GM18502 (cell line): ENCODE data around the gene PDCD6IP.
A peak's percentile ranks its signal among the peaks of the same experiment; 100 is the strongest.
"Not testable (repeated sequence)": the region's sequence is repeated elsewhere in the genome, so short reads cannot be mapped to it uniquely, and the experiment has no call there.

ENCODE experiments used
- ATAC-seq: cut with Tn5 transposase; IDR thresholded peaks from one replicate; pipeline ENCODE4 v1.9.1; 2021; ENCODE audit warnings: mild to moderate bottlenecking; ENCODE audit not compliant: unreplicated experiment, poor library complexity

Gene PDCD6IP

GRCh38 chr3:33791477-33792166 lies 6.8 kb upstream of the PDCD6IP start:
- no peak for ATAC-seq

GRCh38 chr3:33792167-33792892 lies 6.1 kb upstream of the PDCD6IP start:
- ATAC-seq: no peak

- ATAC-seq: no peak
Observed at GRCh38 chr3:33795131-33795530, 3.3 kb upstream of the PDCD6IP start.

GRCh38 chr3:33795856-33796536 lies 2.4 kb upstream of the PDCD6IP start:
- no peak for ATAC-seq

- ATAC-seq: peak; percentile 62
Observed at GRCh38 chr3:33798113-33798417, 365 bp upstream of the PDCD6IP start.

- ATAC-seq: no peak
Observed at GRCh38 chr3:33799202-33799551, 747 bp downstream of the PDCD6IP start.

GRCh38 chr3:33803252-33803651 lies 4.8 kb downstream of the PDCD6IP start:
- no peak for ATAC-seq

- ATAC-seq: no peak
Observed at GRCh38 chr3:33803894-33804526, 5.6 kb downstream of the PDCD6IP start.

- ATAC-seq: no peak
Observed at GRCh38 chr3:33807191-33807590, 8.8 kb downstream of the PDCD6IP start.

- no peak for ATAC-seq
Observed at GRCh38 chr3:33808559-33808958, 10.1 kb downstream of the PDCD6IP start.

- ATAC-seq: no peak
Observed at GRCh38 chr3:33810545-33810944, 12.1 kb downstream of the PDCD6IP start.

GRCh38 chr3:33821989-33822388 lies 23.6 kb downstream of the PDCD6IP start:
- ATAC-seq: no peak

GRCh38 chr3:33823821-33824220 lies 25.4 kb downstream of the PDCD6IP start:
- ATAC-seq: no peak

- ATAC-seq: no peak
Observed at GRCh38 chr3:33825111-33825510, 26.7 kb downstream of the PDCD6IP start.

GRCh38 chr3:33826206-33826605 lies 27.8 kb downstream of the PDCD6IP start:
- no peak for ATAC-seq

- no peak for ATAC-seq
Observed at GRCh38 chr3:33826688-33827087, 28.3 kb downstream of the PDCD6IP start.

GRCh38 chr3:33829720-33830119 lies 31.3 kb downstream of the PDCD6IP start:
- no peak for ATAC-seq

- ATAC-seq: no peak
Observed at GRCh38 chr3:33831053-33831452, 32.6 kb downstream of the PDCD6IP start.

- peak; percentile 47 for ATAC-seq
Observed at GRCh38 chr3:33833408-33834095, 35.1 kb downstream of the PDCD6IP start.

GRCh38 chr3:33834096-33834453 lies 35.6 kb downstream of the PDCD6IP start:
- peak; percentile 42 for ATAC-seq

- ATAC-seq: not testable (repeated sequence)
Observed at GRCh38 chr3:33837182-33837581, 38.8 kb downstream of the PDCD6IP start.
